GM12892 (cell line): Measurements from ENCODE around the gene FOXP2.

Source experiments
- DNase-seq: peaks from one replicate; pipeline ENCODE4 v3.0.0; 2011; ENCODE audit not compliant: insufficient read length
- FAIRE-seq: peaks from 2 replicates; lab custom pipeline; 2011; peaks lifted over from hg19 to GRCh38; lab: Jason Lieb, UNC
- POLR2A ChIP-seq: IDR thresholded peaks from 2 replicates; pipeline ENCODE4 v1.6.1; 2011; ENCODE audit warnings: low read depth, low read length, control low read depth
- POLR2AphosphoS5 ChIP-seq: IDR thresholded peaks from 2 replicates; pipeline ENCODE4 v1.6.1; 2011; ENCODE audit warnings: low read depth, low read length, control low read depth
- TAF1 ChIP-seq: IDR thresholded peaks from 2 replicates; pipeline ENCODE4 v1.6.1; 2011; ENCODE audit warnings: low read depth, mild to moderate bottlenecking, control low read depth, low read length, borderline replicate concordance

FOXP2 gene

GRCh38 chr7:114649689-114650088 lies 235.1 kb downstream of the FOXP2 start:
- FAIRE-seq (peak; percentile 40), DNase-seq (no peak)
- no peak for TF ChIP-seq TAF1
- no peak for TF ChIP-seq POLR2A
- TF ChIP-seq POLR2AphosphoS5: no peak

- TF ChIP-seq TAF1 (no peak), POLR2A (no peak), POLR2AphosphoS5 (no peak)
- peak; percentile 14 for FAIRE-seq
- no peak for DNase-seq
Measured at GRCh38 chr7:114650491-114650890, 235.9 kb downstream of the FOXP2 start.

- TF ChIP-seq POLR2A (no peak), TAF1 (no peak), POLR2AphosphoS5 (no peak)
- FAIRE-seq (no peak), DNase-seq (no peak)
Measured at GRCh38 chr7:114652041-114652440, 237.4 kb downstream of the FOXP2 start.

GRCh38 chr7:114653364-114654088 lies 238.9 kb downstream of the FOXP2 start:
- no peak for FAIRE-seq
- no peak for TF ChIP-seq TAF1
- TF ChIP-seq POLR2AphosphoS5: no peak
- no peak for TF ChIP-seq POLR2A
- no peak for DNase-seq

- no peak for TF ChIP-seq POLR2A
- TF ChIP-seq TAF1: no peak
- no peak for TF ChIP-seq POLR2AphosphoS5
- DNase-seq (no peak), FAIRE-seq (no peak)
Measured at GRCh38 chr7:114656466-114656865, 241.9 kb downstream of the FOXP2 start.

GRCh38 chr7:114657279-114657678 lies 242.7 kb downstream of the FOXP2 start:
- TF ChIP-seq TAF1 (no peak), POLR2AphosphoS5 (no peak), POLR2A (no peak)
- FAIRE-seq (no peak), DNase-seq (no peak)

GRCh38 chr7:114658216-114658615 lies 243.6 kb downstream of the FOXP2 start:
- FAIRE-seq (peak; percentile 36), DNase-seq (no peak)
- TF ChIP-seq POLR2A (no peak), TAF1 (no peak), POLR2AphosphoS5 (no peak)

- no peak for TF ChIP-seq POLR2A
- TF ChIP-seq POLR2AphosphoS5: no peak
- TF ChIP-seq TAF1: no peak
- DNase-seq (no peak), FAIRE-seq (no peak)
Measured at GRCh38 chr7:114659409-114660125, 245.0 kb downstream of the FOXP2 start.

- TF ChIP-seq POLR2AphosphoS5 (no peak), POLR2A (no peak), TAF1 (no peak)
- no peak for FAIRE-seq
- no peak for DNase-seq
Measured at GRCh38 chr7:114660126-114660486, 245.5 kb downstream of the FOXP2 start.

GRCh38 chr7:114660753-114661152 lies 246.1 kb downstream of the FOXP2 start:
- DNase-seq: no peak
- no peak for FAIRE-seq
- TF ChIP-seq TAF1 (no peak), POLR2A (no peak), POLR2AphosphoS5 (no peak)

GRCh38 chr7:114662002-114662677 lies 247.5 kb downstream of the FOXP2 start:
- no peak for TF ChIP-seq POLR2A
- no peak for TF ChIP-seq POLR2AphosphoS5
- no peak for TF ChIP-seq TAF1
- DNase-seq: no peak
- peak; percentile 81 for FAIRE-seq

GRCh38 chr7:114663502-114663901 lies 248.9 kb downstream of the FOXP2 start:
- TF ChIP-seq POLR2AphosphoS5 (no peak), TAF1 (no peak), POLR2A (no peak)
- DNase-seq (no peak), FAIRE-seq (no peak)

- FAIRE-seq (no peak), DNase-seq (no peak)
- TF ChIP-seq POLR2A: no peak
Measured at GRCh38 chr7:114670676-114671075, 256.1 kb downstream of the FOXP2 start.
